Activated T-helper 2 cell treated with anti-CD3 and anti-CD28 coated beads, Interferon-gamma antibody, Interleukin-2, Interleukin-4, amounts not matched to agents 10 μg/mL and 5 μg/mL and 100 μg/mL, durations not matched to agents 14 hours and 24 hours and 36 hours (primary cell): ENCODE data around the gene TFEB. TPM values are rescaled to one million over a fixed set of nuclear protein-coding genes. Genes with fewer than 3 reads are reported as not detected.

Experiments used
- DNase-seq: peaks from one replicate; pipeline ENCODE4 v3.0.0; 2021; ENCODE audit warnings: low spot score
- H3K27ac Mint-ChIP-seq: one replicate; pipeline ENCODE4 v1.8.0; 2021; ENCODE audit warnings: mixed read lengths
- H3K27me3 Mint-ChIP-seq: one replicate; pipeline ENCODE4 v1.8.0; 2021; ENCODE audit warnings: low read depth, mixed read lengths
- H3K36me3 Mint-ChIP-seq: one replicate; pipeline ENCODE4 v1.8.0; 2021; ENCODE audit warnings: low read depth, mixed read lengths
- H3K4me1 Mint-ChIP-seq: one replicate; pipeline ENCODE4 v1.8.0; 2021; ENCODE audit warnings: low read depth, mixed read lengths
- H3K4me3 Mint-ChIP-seq: one replicate; pipeline ENCODE4 v1.8.0; 2021; ENCODE audit warnings: low read depth, mild to moderate bottlenecking, moderate library complexity, mixed read lengths
- H3K9me3 Mint-ChIP-seq: one replicate; pipeline ENCODE4 v1.8.0; 2021; ENCODE audit warnings: mixed read lengths
- intact Hi-C: fragments of 100-400 bp; cut with micrococcal nuclease; formaldehyde crosslinking; loops from one replicate; pipeline ENCODE4 v1.15.1; 2023
- total RNA-seq: library from RNA; stranded (reverse); gene quantifications from 2 replicates; pipeline ENCODE4 v1.2.3, GENCODE V29; 2022

Gene TFEB
- total RNA-seq, 1 donor from 2014 or later = 13.4 TPM

- no peak for DNase-seq
- no peaks in the 10 kb centered on the region for H3K36me3 Mint-ChIP-seq
- no peak overlapping the region for H3K4me3 Mint-ChIP-seq
- intact Hi-C loops = no loop called here
- H3K27me3 Mint-ChIP-seq = no peaks in the 10 kb centered on the region
- H3K4me1 Mint-ChIP-seq = peaks cover 4% of the 10 kb centered on the region
- H3K9me3 Mint-ChIP-seq = no peaks in the 10 kb centered on the region
- no peak overlapping the region for H3K27ac Mint-ChIP-seq
Observed at GRCh38 chr6:41740366-41741162, 5.2 kb upstream of the TFEB start.

GRCh38 chr6:41739041-41739440 is 3.6 kb upstream of the TFEB start:
- intact Hi-C loops = loop anchor here (10.0 kb wide), 1 partner anchor 664 kb away; the partner anchor contains the start of genes NFYA and OARD1
- Mint-ChIP-seq H3K4me3 (no peak overlapping the region), H3K4me1 (peaks cover 5% of the 10 kb centered on the region), H3K27ac (no peak overlapping the region), H3K36me3 (no peaks in the 10 kb centered on the region), H3K9me3 (no peaks in the 10 kb centered on the region), H3K27me3 (no peaks in the 10 kb centered on the region)
- no peak for DNase-seq

- Mint-ChIP-seq H3K4me1 (peaks cover 12% of the 10 kb centered on the region), H3K4me3 (no peak overlapping the region), H3K9me3 (no peaks in the 10 kb centered on the region), H3K27me3 (no peaks in the 10 kb centered on the region), H3K27ac (no peak overlapping the region), H3K36me3 (no peaks in the 10 kb centered on the region)
- no peak for DNase-seq
- intact Hi-C loops = loop anchor here (10.0 kb wide), 1 partner anchor 663 kb away; the partner anchor contains the start of genes NFYA and OARD1
Observed at GRCh38 chr6:41737591-41738130, 2.3 kb upstream of the TFEB start.

- Mint-ChIP-seq H3K27ac (no peak overlapping the region), H3K4me3 (no peak overlapping the region), H3K9me3 (no peaks in the 10 kb centered on the region), H3K4me1 (peaks cover 15% of the 10 kb centered on the region), H3K36me3 (no peaks in the 10 kb centered on the region), H3K27me3 (no peaks in the 10 kb centered on the region)
- DNase-seq = no peak
- intact Hi-C loops = loop anchor here (10.0 kb wide), 1 partner anchor 662 kb away; the partner anchor contains the start of genes NFYA and OARD1
Observed at GRCh38 chr6:41736800-41737555, 1.6 kb upstream of the TFEB start.

GRCh38 chr6:41736186-41736733 is 852 bp upstream of the TFEB start:
- DNase-seq = no peak
- Mint-ChIP-seq H3K9me3 (no peaks in the 10 kb centered on the region), H3K36me3 (no peaks in the 10 kb centered on the region), H3K4me3 (peak overlapping the region; percentile 72), H3K27ac (no peak overlapping the region), H3K27me3 (no peaks in the 10 kb centered on the region), H3K4me1 (peaks cover 19% of the 10 kb centered on the region)
- intact Hi-C loops = loop anchor here (10.0 kb wide), 1 partner anchor 661 kb away; the partner anchor contains the start of genes NFYA and OARD1

- peak; percentile 62 for DNase-seq
- Mint-ChIP-seq H3K4me1 (peaks cover 30% of the 10 kb centered on the region), H3K36me3 (no peaks in the 10 kb centered on the region), H3K27me3 (no peaks in the 10 kb centered on the region), H3K9me3 (no peaks in the 10 kb centered on the region), H3K27ac (no peak overlapping the region), H3K4me3 (peak overlapping the region; percentile 72)
- intact Hi-C loops = loop anchor here (1.0 to 10.0 kb wide), 6 partner anchors 28 to 660 kb away; partner anchors contain the start of genes NFYA, OARD1, PRICKLE4 and TAF8
Observed at GRCh38 chr6:41734666-41735426, 562 bp downstream of the TFEB start.

GRCh38 chr6:41733707-41734665 is 1.4 kb downstream of the TFEB start:
- H3K27me3 Mint-ChIP-seq = no peaks in the 10 kb centered on the region
- peaks cover 30% of the 10 kb centered on the region for H3K4me1 Mint-ChIP-seq
- intact Hi-C loops = loop anchor here (1.0 to 10.0 kb wide), 5 partner anchors 27 to 659 kb away; partner anchors contain the start of genes NFYA, OARD1, TAF8 and TOMM6
- DNase-seq = peak; percentile 62
- no peaks in the 10 kb centered on the region for H3K9me3 Mint-ChIP-seq
- H3K36me3 Mint-ChIP-seq = no peaks in the 10 kb centered on the region
- peak overlapping the region; percentile 82 for H3K4me3 Mint-ChIP-seq
- peak overlapping the region; percentile 65 for H3K27ac Mint-ChIP-seq

- Mint-ChIP-seq H3K4me1 (peaks cover 30% of the 10 kb centered on the region), H3K36me3 (no peaks in the 10 kb centered on the region)
- intact Hi-C loops = loop anchor here (10.0 kb wide), 1 partner anchor 659 kb away; the partner anchor contains the start of genes NFYA and OARD1
Observed at GRCh38 chr6:41733360-41733706, 2.1 kb downstream of the TFEB start.

GRCh38 chr6:41732591-41733359 is 2.6 kb downstream of the TFEB start:
- peak; percentile 40 for DNase-seq
- intact Hi-C loops = loop anchor here (10.0 kb wide), 1 partner anchor 658 kb away; the partner anchor contains the start of genes NFYA and OARD1
- no peaks in the 10 kb centered on the region for H3K9me3 Mint-ChIP-seq
- H3K27ac Mint-ChIP-seq = peak overlapping the region; percentile 1
- H3K36me3 Mint-ChIP-seq = no peaks in the 10 kb centered on the region
- no peaks in the 10 kb centered on the region for H3K27me3 Mint-ChIP-seq
- H3K4me1 Mint-ChIP-seq = peaks cover 30% of the 10 kb centered on the region
- peak overlapping the region; percentile 82 for H3K4me3 Mint-ChIP-seq

More at GRCh38 chr6:41733360-41733706, 2.1 kb downstream of the TFEB start:
- no peaks in the 10 kb centered on the region for H3K27me3 Mint-ChIP-seq
- H3K9me3 Mint-ChIP-seq = no peaks in the 10 kb centered on the region
- H3K4me3 Mint-ChIP-seq = peak overlapping the region; percentile 82
- DNase-seq = no peak
- H3K27ac Mint-ChIP-seq = no peak overlapping the region

- H3K36me3 Mint-ChIP-seq = no peaks in the 10 kb centered on the region
- intact Hi-C loops = loop anchor here (10.0 kb wide), 1 partner anchor 657 kb away; the partner anchor contains the start of genes NFYA and OARD1
- H3K4me3 Mint-ChIP-seq = no peak overlapping the region
- H3K4me1 Mint-ChIP-seq = peaks cover 31% of the 10 kb centered on the region
- H3K9me3 Mint-ChIP-seq = no peaks in the 10 kb centered on the region
- DNase-seq = no peak
- no peaks in the 10 kb centered on the region for H3K27me3 Mint-ChIP-seq
- no peak overlapping the region for H3K27ac Mint-ChIP-seq
Observed at GRCh38 chr6:41732149-41732548, 3.3 kb downstream of the TFEB start.
